ENCODE data around the gene PDSS2. TPM values are rescaled to one million over a fixed set of nuclear protein-coding genes. Genes with fewer than 3 reads are reported as not detected.

The PDSS2 gene
- total and polyA plus RNA-seq, 2 of the 8 experiments (the other 6 are each of a cell fraction or from before 2014, with no cell fraction given) = 10.7 to 16.1 TPM

DNA sequence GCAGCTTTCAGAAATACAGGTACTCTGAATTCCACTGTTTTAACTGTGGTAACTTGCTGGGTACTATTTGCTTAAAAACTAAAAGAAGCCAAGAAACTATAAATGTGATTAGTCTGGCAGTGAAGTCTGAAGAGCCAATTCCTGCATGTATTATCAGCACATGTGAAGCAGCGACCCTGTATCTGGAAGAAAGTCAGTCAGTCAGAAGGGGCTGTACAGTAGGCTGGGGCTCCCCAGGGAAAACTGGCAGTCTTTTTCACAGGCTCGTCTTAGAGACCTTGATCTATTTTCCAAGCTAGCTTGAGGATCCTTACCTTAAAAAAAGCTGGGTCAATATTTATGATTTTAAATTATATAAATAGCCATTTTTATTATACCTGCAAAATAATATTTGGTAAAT, 104.9 kb downstream of the PDSS2 start:
- CTCF ChIA-PET (ENCODE audit: partially characterized antibody) = interaction anchor here (1.6 kb wide), 1 partner anchor 282 kb away, joined by 4 read pairs; no protein-coding TSS in a partner anchor
- Histone ChIP-seq H2AK5ac (ENCODE audit: low read depth, low read length) (no peak overlapping the region), H2BK15ac (ENCODE audit: low read length) (no peak overlapping the region), H3K18ac (ENCODE audit: extremely low read depth, low read length) (no peak overlapping the region), H3K27ac (ENCODE audit: low read depth, low read length) (no peak overlapping the region), H3K79me1 (ENCODE audit: low read depth, low read length) (no peaks in the 10 kb centered on the region), H2BK20ac (ENCODE audit: low read length) (no peak overlapping the region), H3K27me3 (replicated peaks in 1 of 4; ENCODE audit: control insufficient read depth in 3 of 4, extremely low read depth in 1 of 4, insufficient read depth in 3 of 4, low read length in 3 of 4) (no peaks in the 10 kb centered on the region), H2BK12ac (ENCODE audit: low read depth, low read length) (no peak overlapping the region), H3K36me3 (ENCODE audit: control insufficient read depth in 2 of 4, insufficient read depth in 4 of 4, low read length in 3 of 4) (no peaks in the 10 kb centered on the region), H3K14ac (ENCODE audit: insufficient read length) (no peak overlapping the region), H3K56ac (replicated peaks; ENCODE audit: insufficient read length, low read depth, low read length) (no peak overlapping the region), H3K9me3 (ENCODE audit: insufficient read depth in 2 of 2, low read depth in 1 of 2, low read length in 1 of 2) (no peaks in the 10 kb centered on the region), H4K91ac (replicated peaks; ENCODE audit: insufficient read length, low read length) (no peak overlapping the region), H4K8ac (ENCODE audit: extremely low read depth, insufficient read depth, low read length) (no peak overlapping the region), H3K23me2 (ENCODE audit: low read depth, low read length) (no peaks in the 10 kb centered on the region), H2AFZ (ENCODE audit: low read length) (no peak overlapping the region), H3K4me3 (ENCODE audit: extremely low read depth in 1 of 4, insufficient read depth in 2 of 4, low read depth in 3 of 4, low read length in 4 of 4) (no peak overlapping the region), H3K9ac (replicated peaks in 1 of 4; ENCODE audit: extremely low read depth in 1 of 4, low read depth in 3 of 4, low read length in 3 of 4) (no peak overlapping the region), H3K79me2 (ENCODE audit: control insufficient read depth in 1 of 2, insufficient read depth in 2 of 2, low read length in 2 of 2) (no peaks in the 10 kb centered on the region), H3K23ac (ENCODE audit: insufficient read length) (no peak overlapping the region), H2BK5ac (ENCODE audit: low read depth, low read length) (no peak overlapping the region), H3K4me2 (ENCODE audit: insufficient read depth in 1 of 2, low read depth in 2 of 2, low read length in 2 of 2) (no peak overlapping the region), H4K20me1 (replicated peaks in 1 of 2; ENCODE audit: control insufficient read depth in 1 of 2, insufficient read depth in 2 of 2, low read length in 2 of 2) (no peaks in the 10 kb centered on the region), H4K5ac (ENCODE audit: insufficient read length, low read depth, low read length) (no peak overlapping the region), H3K4me1 (replicated peaks in 1 of 4; ENCODE audit: control insufficient read depth in 3 of 4, insufficient read depth in 4 of 4, low read length in 3 of 4) (no peaks in the 10 kb centered on the region), H2BK120ac (replicated peaks; ENCODE audit: low read depth, low read length) (no peak overlapping the region), H3K4ac (replicated peaks; ENCODE audit: insufficient read length, low read depth, low read length) (no peak overlapping the region)
- FAIRE-seq = no peak
- no peak for DNase-seq (ENCODE audit: low read depth in 1 of 2, low spot score in 2 of 2)
- 64% methylated on average over 2 of the region's 2 CpGs; no CpG with 5 or more reads in 1 of the 2 experiments for WGBS, 2 experiments (ENCODE audit: extremely low coverage in 1 of 2, insufficient coverage in 1 of 2, insufficient read length in 1 of 2, insufficient replicate concordance in 2 of 2, low coverage in 1 of 2, low lambda C conversion rate in 2 of 2, missing lambda C conversion rate in 1 of 2)
- POLR2A ChIA-PET (ENCODE audit: partially characterized antibody) = no interaction called here
- TF ChIP-seq CBX5 (IDR thresholded peaks at IDR 0.05; ENCODE audit: low read depth, low read length) (no peak), YY1 (IDR thresholded peaks at IDR 0.05; ENCODE audit: low read depth, low read length) (no peak), JUN (IDR thresholded peaks at IDR 0.05; ENCODE audit: low read depth, low read length) (no peak), GABPA (IDR thresholded peaks at IDR 0.05; ENCODE audit: borderline replicate concordance, insufficient read depth, low read length) (no peak), TAF1 (IDR thresholded peaks at IDR 0.05; ENCODE audit: low read depth, low read length) (no peak), SRF (IDR thresholded peaks at IDR 0.05; ENCODE audit: low read depth, low read length) (no peak), KDM4A (IDR thresholded peaks at IDR 0.05; ENCODE audit: low read depth, low read length, severe bottlenecking) (no peak), RBBP5 (IDR thresholded peaks at IDR 0.05; ENCODE audit: borderline replicate concordance, low read depth, low read length) (no peak)
- TF ChIP-seq, protein P1, sequence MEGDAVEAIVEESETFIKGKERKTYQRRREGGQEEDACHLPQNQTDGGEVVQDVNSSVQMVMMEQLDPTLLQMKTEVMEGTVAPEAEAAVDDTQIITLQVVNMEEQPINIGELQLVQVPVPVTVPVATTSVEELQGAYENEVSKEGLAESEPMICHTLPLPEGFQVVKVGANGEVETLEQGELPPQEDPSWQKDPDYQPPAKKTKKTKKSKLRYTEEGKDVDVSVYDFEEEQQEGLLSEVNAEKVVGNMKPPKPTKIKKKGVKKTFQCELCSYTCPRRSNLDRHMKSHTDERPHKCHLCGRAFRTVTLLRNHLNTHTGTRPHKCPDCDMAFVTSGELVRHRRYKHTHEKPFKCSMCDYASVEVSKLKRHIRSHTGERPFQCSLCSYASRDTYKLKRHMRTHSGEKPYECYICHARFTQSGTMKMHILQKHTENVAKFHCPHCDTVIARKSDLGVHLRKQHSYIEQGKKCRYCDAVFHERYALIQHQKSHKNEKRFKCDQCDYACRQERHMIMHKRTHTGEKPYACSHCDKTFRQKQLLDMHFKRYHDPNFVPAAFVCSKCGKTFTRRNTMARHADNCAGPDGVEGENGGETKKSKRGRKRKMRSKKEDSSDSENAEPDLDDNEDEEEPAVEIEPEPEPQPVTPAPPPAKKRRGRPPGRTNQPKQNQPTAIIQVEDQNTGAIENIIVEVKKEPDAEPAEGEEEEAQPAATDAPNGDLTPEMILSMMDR (IDR thresholded peaks at IDR 0.05; ENCODE audit: control extremely low read depth in 1 of 3, insufficient read depth in 1 of 3, low read depth in 1 of 3, low read length in 3 of 3) = no peak
- TF ChIP-seq, protein P2, sequence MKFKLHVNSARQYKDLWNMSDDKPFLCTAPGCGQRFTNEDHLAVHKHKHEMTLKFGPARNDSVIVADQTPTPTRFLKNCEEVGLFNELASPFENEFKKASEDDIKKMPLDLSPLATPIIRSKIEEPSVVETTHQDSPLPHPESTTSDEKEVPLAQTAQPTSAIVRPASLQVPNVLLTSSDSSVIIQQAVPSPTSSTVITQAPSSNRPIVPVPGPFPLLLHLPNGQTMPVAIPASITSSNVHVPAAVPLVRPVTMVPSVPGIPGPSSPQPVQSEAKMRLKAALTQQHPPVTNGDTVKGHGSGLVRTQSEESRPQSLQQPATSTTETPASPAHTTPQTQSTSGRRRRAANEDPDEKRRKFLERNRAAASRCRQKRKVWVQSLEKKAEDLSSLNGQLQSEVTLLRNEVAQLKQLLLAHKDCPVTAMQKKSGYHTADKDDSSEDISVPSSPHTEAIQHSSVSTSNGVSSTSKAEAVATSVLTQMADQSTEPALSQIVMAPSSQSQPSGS (IDR thresholded peaks at IDR 0.05; ENCODE audit: low read length) = no peak
